ENCODE measurements around the gene TVP23C.
"Not testable (repeated sequence)": the region's sequence is repeated elsewhere in the genome, so short reads cannot be mapped to it uniquely, and the experiment has no call there.

- not testable (repeated sequence) for TF ChIP-seq ZFP3, ZNF70 (CRISPR knock-in tag; IDR thresholded peaks at IDR 0.05)
- TF ChIP-seq, protein P1, sequence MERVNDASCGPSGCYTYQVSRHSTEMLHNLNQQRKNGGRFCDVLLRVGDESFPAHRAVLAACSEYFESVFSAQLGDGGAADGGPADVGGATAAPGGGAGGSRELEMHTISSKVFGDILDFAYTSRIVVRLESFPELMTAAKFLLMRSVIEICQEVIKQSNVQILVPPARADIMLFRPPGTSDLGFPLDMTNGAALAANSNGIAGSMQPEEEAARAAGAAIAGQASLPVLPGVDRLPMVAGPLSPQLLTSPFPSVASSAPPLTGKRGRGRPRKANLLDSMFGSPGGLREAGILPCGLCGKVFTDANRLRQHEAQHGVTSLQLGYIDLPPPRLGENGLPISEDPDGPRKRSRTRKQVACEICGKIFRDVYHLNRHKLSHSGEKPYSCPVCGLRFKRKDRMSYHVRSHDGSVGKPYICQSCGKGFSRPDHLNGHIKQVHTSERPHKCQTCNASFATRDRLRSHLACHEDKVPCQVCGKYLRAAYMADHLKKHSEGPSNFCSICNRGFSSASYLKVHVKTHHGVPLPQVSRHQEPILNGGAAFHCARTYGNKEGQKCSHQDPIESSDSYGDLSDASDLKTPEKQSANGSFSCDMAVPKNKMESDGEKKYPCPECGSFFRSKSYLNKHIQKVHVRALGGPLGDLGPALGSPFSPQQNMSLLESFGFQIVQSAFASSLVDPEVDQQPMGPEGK (CRISPR knock-in tag; IDR thresholded peaks at IDR 0.05; ENCODE audit: borderline replicate concordance) = not testable (repeated sequence)
- TF ChIP-seq, protein P2, sequence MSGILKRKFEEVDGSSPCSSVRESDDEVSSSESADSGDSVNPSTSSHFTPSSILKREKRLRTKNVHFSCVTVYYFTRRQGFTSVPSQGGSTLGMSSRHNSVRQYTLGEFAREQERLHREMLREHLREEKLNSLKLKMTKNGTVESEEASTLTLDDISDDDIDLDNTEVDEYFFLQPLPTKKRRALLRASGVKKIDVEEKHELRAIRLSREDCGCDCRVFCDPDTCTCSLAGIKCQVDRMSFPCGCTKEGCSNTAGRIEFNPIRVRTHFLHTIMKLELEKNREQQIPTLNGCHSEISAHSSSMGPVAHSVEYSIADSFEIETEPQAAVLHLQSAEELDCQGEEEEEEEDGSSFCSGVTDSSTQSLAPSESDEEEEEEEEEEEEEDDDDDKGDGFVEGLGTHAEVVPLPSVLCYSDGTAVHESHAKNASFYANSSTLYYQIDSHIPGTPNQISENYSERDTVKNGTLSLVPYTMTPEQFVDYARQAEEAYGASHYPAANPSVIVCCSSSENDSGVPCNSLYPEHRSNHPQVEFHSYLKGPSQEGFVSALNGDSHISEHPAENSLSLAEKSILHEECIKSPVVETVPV (CRISPR knock-in tag; IDR thresholded peaks at IDR 0.05) = not testable (repeated sequence)
Observed at GRCh38 chr17:15533122-15533521, 30.2 kb downstream of the TVP23C start.

Measured in SK-N-SH treated with all-trans-retinoic acid at 6 μM for 48 hours (cell line).